CD4-positive, alpha-beta T cell treated with Interleukin-2 at 100 ng/mL for 4 hours (primary cell): ENCODE measurements around the gene CAPN9.
"Not testable (repeated sequence)": the region's sequence is repeated elsewhere in the genome, so short reads cannot be mapped to it uniquely, and the experiment has no call there.

Experiments used
- DNase-seq: peaks from one replicate; pipeline ENCODE4 v3.0.0-alpha.2; 2020; ENCODE audit warnings: low spot score

CAPN9 gene

DNA sequence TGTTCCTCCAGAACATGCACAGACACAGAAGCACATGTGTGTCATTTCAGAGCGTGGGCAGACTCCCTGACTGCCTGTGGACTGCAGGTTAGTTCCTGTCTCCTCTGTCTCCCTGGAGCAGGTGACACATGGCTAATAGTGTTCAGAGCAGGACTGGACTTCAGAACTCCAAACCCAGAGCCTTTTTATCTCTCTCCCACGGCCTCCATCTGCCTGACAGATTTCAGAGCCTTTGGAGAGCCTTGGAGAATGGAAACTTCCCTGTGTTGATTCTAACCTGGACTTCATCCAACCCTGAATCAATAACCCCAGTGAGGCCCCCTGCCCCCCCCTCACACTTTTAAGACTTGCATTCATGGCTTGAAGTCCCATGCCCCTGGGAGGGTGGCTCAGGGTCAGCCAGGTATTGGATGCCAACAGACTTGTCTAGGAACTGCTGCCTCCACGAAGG lies 76.8 kb downstream of the CAPN9 start:
- no peak for DNase-seq

DNA sequence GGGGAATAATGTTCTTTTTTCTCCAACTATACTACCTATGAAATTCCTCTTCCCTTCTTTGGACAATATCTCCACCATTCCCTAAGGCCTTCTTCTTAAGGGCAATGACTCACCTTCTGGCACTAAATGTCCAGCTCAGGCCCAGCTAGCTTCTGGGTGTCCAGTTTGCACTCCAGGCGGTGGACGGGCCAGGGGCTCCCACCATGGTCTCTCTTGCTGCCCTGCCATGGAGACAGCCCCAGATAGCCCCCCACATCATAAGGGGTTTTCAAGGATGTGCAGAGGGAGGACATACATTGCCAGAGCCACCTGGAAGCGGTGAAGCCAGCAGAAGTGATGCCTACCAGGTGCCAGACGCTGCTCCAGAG lies 77.3 kb downstream of the CAPN9 start:
- DNase-seq, result no peak

DNA sequence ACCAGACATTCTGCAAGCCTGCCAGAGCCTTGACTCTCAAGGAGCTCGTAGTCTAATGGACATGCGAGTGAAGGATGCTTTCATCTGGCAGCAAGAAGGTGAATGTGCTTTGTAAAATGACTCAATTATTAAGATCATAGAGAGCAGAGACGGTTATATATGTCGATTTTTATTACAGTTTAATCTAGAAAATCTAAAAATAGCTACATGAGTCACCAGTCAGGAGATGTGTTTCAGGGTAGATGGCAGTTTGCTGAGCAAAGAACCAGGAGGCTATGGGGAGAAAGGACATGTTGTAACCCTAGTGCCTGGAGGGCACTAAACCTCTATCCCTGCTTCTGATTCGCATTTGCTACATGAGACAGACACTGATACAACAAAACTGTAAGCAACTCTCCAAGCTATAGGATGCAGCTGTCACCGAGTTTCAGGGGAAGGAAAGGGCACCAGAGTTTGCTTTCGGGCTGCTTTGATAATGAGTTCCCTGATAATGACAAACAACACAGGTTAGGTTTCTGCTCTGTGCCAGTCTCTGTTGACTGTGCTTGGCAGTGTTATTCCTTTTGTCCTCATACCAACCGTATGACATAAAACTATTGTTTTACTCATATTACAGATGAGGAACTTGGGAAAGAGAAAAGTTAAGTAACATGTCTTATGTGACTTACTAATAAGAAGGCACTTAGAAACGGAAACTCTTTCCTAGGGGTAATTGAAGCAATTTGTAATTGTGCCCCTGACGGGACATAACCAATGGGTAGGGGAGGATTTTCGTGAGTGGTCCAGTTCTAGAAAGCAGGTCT lies 77.9 kb downstream of the CAPN9 start:
- no peak for DNase-seq

DNA sequence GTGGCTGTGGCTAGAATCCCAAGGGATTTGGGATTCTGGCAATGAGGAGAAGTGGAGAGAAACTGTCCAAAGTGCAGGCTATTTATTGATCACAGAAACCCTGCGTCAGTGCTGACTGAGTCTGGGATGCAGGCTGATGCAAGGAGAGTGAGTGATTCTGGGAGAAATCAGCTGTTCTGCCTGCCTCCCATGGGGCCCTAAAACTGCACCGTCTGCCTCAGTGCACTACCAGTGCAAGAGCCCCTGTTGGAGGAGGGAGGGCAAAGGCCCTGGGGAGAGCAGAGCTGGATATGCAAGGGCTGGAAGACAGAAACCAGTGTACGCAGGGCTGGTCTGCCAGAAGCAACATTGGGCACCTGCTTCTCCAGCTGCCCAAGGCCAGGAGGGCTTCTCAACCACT lies 78.6 kb downstream of the CAPN9 start:
- DNase-seq, result no peak

DNA sequence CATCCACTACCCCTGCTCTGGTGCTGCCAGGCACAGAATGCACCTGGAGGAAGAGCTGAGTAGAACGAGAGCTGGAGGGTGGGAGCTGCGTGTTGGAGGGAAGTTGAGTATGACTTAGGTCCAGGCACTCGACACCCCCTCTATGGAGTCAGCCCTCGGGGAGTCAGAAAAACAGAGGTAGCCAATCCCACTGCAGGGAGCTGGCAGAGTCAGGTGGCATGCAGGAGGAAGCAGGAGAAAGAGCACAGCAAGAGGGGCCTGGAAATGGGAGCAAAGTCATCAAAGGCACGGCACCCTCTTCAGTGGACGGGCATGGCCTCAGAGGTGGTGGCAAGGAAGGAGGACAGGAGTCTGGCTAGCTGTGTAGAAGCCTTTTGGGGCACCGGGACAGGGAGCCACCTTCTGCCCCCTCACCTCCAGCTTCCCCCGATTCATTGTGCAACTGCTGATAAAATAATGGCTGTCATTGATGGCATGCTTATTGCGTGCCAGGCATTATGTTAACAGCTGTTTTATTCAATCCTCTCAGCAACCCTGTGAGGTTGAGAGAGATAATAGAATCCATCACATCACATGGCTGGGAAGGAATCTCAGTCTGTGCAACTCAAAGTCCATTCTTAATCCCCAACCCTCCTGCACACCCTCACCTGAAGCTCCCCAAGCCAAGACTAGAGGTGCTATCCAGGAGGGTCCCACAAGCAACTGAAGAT lies 79.1 kb downstream of the CAPN9 start:
- no peak for DNase-seq

DNA sequence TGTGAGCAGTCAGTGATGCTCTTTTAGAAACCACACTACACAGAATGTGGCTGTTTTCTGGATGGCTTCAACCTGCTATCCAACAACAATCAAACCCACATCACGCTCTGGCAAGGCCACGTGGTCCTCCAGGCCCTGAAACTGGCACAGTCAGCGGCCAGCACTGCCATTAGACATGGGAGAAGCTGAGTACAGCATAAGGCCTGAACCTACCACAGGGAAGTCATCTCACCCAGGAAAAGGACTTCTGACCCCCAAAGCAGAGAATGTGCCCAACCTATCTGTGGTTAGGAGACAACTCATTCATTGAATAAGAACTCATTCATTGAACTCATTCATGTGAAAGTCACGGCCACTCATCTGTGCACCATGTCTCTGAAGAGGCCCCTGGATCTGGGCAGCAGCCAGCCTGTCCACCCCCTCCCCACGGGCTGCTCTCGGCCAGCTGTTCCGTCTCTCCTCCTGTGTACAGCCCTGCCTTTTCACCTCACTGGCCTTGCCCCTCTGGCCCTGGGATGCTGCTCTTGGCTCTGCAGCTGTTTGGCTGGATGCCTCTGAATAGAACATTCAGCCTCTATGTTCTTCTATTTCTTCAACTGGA lies 80.0 kb downstream of the CAPN9 start:
- no peak for DNase-seq

DNA sequence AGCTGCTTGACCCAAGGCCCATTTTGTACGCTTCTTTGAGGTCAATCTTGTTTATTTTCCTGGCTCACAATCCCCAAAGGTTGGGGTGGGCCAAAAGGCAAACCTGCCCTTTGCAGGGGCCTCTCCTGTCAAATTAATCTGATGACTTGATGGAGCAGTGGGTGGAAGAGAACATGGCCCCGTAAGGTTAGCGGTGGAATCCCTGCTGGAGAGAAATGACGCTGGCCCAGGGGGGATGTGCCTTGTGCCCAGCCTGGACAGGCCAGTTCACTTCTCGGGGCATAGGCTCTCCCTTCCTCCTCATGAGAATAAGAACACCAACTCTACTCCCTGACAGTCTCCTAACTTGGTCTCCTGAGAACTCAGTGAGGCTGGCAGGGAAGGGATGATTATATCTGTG lies 80.6 kb downstream of the CAPN9 start:
- DNase-seq, result no peak

DNA sequence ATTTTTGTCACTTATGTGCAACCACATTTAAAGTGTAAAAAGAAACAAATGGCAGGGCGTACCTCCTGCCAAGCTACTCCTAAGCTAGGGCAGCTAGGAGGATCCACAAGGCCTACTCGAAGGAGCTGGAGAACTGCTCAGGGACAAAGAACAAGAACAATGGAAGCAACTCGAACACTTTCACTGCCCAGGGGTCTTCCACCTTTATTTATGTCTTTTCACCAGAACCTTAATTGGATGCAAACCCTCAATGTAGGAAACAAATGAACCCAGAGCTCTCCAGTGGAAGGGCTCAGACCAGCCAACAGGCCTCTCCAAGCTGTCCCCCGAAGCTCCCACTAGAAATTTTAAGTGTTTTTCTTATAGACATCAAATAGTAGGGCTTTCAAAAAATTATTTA lies 81.2 kb downstream of the CAPN9 start:
- no peak for DNase-seq

DNA sequence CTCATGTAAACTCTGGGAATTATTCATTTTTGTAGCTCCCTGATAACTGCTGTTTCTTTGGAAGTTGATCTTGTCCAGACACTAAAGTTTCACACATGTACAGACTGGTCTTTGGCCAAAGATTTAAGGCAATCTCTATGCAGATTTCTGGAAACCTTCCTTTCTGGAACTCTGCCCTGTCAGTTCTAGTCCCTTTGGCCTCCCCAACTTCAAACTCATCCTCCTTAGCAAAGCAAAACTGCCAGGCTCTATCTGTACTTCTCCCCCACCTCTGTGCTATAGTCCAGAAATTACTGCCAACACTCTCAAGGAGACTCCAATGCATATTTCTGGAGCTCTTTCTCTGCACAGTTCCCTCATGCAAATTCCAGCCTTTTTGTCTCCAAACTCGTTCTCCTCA lies 84.6 kb downstream of the CAPN9 start:
- DNase-seq, result no peak

DNA sequence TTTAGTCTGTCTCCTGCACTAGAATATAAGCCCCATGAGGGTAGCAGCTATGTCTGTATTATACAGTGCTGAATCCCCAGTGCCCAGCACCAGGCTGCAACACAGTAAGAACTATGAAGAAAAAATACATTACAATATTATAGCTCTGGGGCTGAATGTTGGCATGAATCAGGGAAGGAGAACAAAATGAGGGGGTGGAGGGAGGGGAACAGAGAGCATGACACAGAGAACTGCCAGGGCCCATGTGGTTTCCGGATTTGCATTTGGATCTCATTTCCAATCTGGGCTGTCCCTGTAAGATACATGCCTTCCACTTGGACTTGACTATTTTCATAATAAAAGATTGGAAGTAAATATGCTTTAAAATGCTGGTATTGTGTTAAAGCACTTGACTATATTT lies 85.3 kb downstream of the CAPN9 start:
- no peak for DNase-seq

DNA sequence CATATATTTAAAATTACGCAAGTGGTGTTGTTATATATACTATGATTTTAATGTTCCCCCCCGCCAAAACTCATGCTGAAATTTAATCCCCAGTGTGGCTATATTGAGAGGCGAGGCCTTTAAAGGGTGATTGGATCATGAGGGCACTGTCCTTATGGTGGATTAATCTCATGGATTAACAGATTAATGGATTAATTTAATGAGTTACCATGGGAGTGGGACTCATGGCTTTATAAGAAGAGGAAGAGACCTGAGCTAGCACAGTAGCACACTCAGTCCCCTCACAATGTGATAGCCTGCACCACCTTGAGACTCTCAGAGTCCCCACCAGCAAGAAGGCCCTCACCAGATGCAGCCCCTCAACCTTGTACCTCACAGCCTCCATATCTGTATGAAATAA lies 86.3 kb downstream of the CAPN9 start:
- DNase-seq, result no peak

DNA sequence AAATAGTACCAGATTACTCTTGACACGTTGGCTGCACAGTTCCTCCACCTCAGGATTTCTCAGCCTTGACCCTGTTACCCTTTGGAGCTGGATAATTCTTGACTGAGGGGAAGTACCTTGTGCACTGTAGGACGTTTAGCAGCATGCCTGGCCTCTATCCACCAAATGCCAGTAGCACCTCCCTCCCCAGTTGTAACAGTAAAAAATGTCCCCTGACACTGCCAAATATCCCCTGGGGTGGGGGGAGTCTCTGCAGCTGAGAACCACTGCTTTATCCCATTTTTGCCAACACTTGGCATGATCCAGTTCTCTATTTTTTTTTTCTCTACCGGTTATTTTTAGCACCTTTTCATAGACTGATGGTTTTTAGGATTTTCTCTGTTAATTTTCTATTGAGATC lies 87.1 kb downstream of the CAPN9 start:
- no peak for DNase-seq

DNA sequence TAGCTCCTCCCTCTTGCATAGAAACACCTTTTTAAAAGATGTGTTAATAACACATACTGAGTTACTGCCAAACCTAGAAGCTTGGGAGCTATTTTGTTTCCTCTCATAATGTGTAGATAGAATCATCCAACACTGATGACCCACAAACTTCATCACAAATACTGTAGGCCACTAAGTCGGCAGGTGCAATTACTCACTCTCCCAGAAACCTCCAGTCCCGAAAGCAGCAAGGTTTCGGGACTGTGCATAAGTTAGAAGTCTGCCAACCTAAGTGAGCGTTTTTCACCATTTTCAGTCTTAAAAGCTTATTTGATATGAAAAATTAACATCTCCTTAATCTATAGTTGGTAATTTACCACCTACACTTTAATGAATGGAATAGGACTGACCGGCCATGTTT lies 89.2 kb downstream of the CAPN9 start:
- no peak for DNase-seq

DNA sequence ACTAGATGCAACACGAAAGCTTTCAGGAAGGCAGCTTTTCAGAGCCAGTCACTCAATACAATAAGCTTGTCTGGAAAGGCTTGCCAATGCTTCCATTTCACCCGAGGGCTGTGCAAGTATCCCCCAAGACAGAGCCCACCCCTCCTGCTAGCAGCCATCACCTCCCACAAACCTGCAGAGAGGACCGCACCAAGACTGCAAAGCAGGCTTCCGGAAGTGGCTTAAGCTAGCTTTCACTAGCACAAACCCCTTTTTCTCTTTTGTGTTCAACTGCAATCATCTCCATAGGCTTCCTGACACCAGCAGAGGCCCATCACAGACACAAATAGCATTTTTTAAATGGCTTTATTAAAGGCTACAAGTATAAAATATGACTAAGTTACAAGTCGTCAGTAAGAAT lies 89.6 kb downstream of the CAPN9 start:
- DNase-seq, result no peak

DNA sequence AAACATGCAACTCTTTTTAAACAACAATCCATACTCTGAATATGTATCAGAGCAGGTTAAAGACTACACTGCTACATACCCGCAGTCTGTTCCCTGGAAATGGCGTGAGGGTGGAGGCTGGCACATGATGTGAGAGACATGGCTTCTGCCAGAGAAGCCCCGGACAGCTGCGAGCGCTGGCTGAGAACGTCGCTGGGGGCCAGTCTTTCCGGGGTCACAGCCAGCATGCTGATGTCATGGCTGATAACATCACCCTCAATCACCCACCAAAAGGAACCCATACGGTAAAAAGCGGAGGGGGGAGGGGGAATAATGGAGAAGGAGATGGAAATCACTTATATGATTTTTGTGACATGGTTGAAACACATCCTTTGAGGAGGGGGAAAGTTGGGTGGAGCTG lies 92.0 kb downstream of the CAPN9 start:
- no peak for DNase-seq

DNA sequence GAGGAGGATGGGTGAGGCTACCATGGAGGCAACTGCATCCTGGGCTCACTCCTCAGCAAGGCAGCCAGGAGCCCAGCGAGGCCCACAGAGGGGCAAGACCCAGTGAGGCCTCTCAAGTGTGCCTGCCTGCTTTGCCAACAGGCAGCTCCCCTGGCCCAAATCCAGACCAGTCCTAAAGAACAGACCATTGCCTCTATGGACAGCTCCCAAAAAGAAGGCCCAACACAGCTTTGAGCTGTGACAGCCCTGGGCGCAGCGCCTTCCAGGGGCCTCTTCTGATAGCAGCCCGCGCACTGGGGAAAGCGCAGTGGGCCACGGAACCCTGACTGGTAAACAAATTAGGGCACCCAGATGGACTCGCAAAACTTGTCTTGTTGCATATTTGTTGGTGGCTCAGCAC lies 95.6 kb downstream of the CAPN9 start:
- DNase-seq, result no peak

DNA sequence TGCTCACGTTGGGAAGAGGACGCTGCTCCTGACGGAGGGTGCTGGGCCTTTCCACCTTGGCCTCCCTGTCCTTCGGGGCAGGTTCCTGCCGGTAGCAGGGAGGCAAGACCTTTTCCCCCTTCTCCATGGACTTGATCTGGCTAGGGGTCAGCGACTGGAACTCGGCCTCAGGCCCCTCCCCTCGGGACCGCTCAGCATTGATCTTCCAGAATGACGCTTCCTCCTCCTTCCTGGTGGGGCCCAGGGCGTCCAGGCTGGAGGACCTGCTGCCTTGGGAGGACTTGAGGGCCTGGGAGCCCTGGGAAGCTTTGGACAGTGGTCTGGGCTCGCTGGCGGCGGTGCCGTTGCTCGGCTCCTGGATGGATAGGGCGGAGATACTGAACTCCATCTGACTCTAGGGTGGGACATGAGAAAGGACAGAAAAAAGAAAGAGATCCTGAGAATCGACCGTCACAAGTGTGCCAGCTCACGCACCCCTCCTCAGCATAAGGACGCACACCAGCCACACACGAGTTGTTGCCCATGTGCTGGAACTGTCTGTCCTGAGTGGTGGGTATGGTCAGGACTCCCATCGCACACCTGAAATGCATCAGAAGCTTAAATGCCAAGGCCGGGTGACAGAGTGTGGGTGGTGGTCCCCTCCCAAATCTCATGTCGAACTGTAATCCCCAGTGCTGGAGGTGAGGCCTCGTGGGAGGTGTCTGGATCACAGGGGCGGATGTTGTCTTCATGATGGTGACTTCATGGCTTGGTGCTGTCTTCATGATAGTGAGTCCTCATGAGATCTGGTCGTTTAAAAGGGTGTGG lies 96.5 kb downstream of the CAPN9 start:
- DNase-seq, result no peak

DNA sequence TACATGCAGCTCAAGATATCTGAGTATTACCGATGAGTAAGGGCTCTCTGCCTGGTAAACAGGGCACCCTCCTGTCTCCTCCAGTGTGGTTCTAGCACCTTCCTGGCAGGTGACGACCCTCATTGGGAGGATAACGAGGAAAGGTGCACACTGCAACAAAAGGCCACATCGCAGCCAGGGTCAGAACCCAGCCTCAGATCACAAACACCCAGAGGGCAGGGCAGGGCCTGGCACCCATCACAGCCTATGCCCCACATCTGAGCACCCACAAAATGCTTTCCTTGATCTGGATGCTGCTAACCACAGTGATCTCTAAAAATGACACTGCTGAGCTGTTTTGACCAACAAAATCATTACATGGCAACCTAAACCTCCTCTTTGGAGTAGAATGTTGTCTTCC lies 97.4 kb downstream of the CAPN9 start:
- DNase-seq, result no peak

DNA sequence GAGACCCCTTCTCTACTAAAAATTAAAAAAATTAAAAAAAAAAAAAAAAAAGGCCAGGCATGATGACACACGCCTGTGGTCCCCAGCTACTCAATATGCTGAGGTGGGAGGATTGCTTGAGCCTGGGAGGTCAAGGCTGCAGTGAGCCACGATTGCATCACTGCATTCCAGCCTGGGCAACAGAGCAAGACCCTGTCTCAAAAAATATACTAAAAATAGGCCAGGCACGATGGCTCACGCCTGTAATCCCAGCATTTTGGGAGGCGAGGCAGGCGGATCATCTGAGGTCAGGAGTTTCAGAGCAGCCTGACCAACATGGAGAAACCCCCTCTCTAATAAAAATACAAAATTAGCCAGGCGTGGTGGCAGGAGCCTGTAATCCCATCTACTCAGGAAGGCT lies 98.0 kb downstream of the CAPN9 start:
- DNase-seq, result not testable (repeated sequence)

DNA sequence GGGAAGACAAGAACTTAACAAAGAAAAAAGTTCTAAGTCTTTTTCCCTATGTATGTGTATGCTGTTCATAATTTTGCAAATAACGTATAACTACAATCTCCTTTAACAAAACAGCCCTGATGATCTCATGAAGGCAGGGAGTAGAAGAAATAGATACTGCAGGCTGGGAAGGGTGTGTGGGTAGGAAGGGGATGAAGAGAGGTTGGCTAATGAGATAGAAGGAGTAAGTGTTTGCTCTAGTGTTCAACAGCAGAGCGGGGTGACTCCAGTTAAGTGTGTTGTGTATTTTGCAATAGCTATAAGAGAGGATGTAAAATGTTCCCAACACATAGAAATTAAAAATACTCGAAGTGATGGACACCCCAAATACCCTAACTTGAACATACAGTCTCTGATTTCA lies 101.0 kb downstream of the CAPN9 start:
- DNase-seq, result no peak

DNA sequence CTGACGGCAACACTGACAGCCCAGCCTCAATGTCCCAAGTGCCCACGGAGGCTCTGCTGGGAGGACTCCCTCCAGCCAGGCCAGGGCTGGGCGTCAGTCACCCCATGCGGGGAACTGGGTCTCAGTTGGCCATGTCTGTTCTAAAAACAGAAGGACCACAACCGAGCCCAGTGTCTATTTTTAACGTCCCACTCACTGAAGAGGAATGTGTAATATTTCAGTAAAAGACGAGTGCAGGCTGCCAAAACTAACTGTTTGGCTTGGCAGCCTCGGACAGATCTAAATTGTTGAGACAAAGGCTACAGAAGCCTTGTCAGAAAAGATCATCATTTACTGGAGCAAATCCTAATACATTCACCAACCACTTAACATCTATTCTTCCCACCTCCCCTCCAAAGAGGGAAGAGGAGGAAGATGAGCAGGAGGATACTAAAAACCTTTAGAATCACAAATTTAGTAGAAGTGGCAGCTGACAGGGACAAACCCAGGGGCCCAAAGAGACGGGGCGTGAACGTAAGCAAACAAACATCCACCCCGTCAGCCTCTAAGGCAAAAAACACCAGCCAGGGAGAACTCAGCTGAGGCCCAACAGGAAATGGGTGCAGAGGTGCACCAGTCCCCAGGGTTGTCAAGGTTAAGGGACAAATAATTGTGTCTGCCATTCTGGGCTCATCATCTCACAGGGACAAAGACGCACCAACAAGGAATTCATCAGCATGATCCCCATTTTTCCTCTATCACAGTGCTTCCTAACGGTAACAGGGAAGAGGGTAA lies 102.5 kb downstream of the CAPN9 start:
- no peak for DNase-seq

DNA sequence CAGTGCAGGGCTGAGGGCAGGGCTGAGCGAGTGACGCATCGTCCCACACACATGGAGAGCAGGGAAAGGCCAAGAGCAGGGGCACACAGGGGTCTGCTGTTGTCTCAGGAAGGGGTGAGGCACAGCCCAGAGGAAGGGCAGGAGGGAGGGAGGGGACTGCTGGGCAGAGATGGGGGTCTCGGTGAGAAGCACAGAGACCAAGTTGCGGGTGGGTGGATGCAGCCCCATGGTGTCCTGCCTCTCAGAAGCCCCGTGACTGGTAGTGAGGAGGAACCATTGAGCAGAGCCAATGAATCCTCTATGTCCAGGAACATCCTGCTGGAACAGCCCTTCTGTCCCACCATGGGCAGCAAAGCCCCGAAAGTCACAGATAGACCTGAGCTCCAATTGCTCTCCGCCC lies 103.4 kb downstream of the CAPN9 start:
- no peak for DNase-seq
